CD14-positive monocyte (primary cell): Measurements from ENCODE around the gene CHRNA1. TPM values are rescaled to one million over a fixed set of nuclear protein-coding genes. Genes with fewer than 3 reads are reported as not detected.

Source experiments
- DNase-seq, 3 donors: peaks; one replicate each; pipeline ENCODE4 v3.0.0-alpha.2; 2011 to 2022
- H2AFZ ChIP-seq: 2 replicates; pipeline ENCODE4 v1.6.0; 2012; ENCODE audit warnings: mild to moderate bottlenecking, low read depth, low read length, inconsistent platforms; ENCODE audit not compliant: insufficient read depth, poor library complexity, severe bottlenecking
- H3K27ac ChIP-seq, 2 donors: 1 replicate in 1 of 2; 2 replicates in 1 of 2; pipeline ENCODE4 v1.5.1; 2012 to 2013; ENCODE audit warnings: low read length in 2 of 2, control low read depth in 1 of 2, inconsistent platforms in 1 of 2, low read depth in 1 of 2, mild to moderate bottlenecking in 1 of 2
- H3K27me3 ChIP-seq, 2 donors: one replicate each; pipeline versions ENCODE4 v1.6.0 to v1.6.1; 2011 to 2013; ENCODE audit warnings: low read length in 2 of 2; ENCODE audit not compliant: control insufficient read depth in 2 of 2, insufficient read depth in 2 of 2
- H3K36me3 ChIP-seq, 2 donors: replicated peaks in 1 of 2; 1 replicate in 1 of 2; 2 replicates in 1 of 2; pipeline versions ENCODE4 v1.5.1 to v1.6.1; 2012 to 2013; ENCODE audit warnings: low read length in 2 of 2, control low read depth in 1 of 2, inconsistent platforms in 1 of 2, mild to moderate bottlenecking in 1 of 2; ENCODE audit not compliant: insufficient read depth in 2 of 2, control insufficient read depth in 1 of 2
- H3K4me1 ChIP-seq, 2 donors: 1 replicate in 1 of 2; 2 replicates in 1 of 2; pipeline versions ENCODE4 v1.5.1 to v1.6.1; 2012 to 2013; ENCODE audit warnings: low read length in 2 of 2, control low read depth in 1 of 2, inconsistent platforms in 1 of 2, mild to moderate bottlenecking in 1 of 2, moderate library complexity in 1 of 2; ENCODE audit not compliant: insufficient read depth in 2 of 2, control insufficient read depth in 1 of 2
- H3K4me2 ChIP-seq: replicated peaks from 2 replicates; pipeline ENCODE3; 2012; ENCODE audit warnings: low read length, moderate library complexity, mild to moderate bottlenecking; ENCODE audit not compliant: poor library complexity, severe bottlenecking; ENCODE audit errors: extremely low read depth
- H3K4me3 ChIP-seq, 3 experiments: fragments of 200-600 bp in 1 of 3; sonication (generic) in 1 of 3; replicated peaks in 1 of 3; 1 replicate in 2 of 3; 2 replicates in 1 of 3; pipeline ENCODE4 v1.5.1; 2011 to 2013; ENCODE audit warnings: low read length in 3 of 3, mild to moderate bottlenecking in 3 of 3, control low read depth in 2 of 3, low read depth in 2 of 3, inconsistent platforms in 1 of 3, moderate library complexity in 1 of 3
- H3K79me2 ChIP-seq: 2 replicates; pipeline ENCODE4 v1.6.0; 2012; ENCODE audit warnings: mild to moderate bottlenecking, control low read depth, inconsistent platforms, low read length, moderate library complexity; ENCODE audit not compliant: insufficient read depth
- H3K9ac ChIP-seq: 2 replicates; pipeline ENCODE4 v1.6.0; 2017; ENCODE audit warnings: low read length, mild to moderate bottlenecking; ENCODE audit not compliant: insufficient read depth, poor library complexity, severe bottlenecking
- H3K9me3 ChIP-seq, 2 donors: replicated peaks in 1 of 2; 1 replicate in 1 of 2; 2 replicates in 1 of 2; pipeline versions ENCODE4 v1.5.1 to v1.6.1; 2012 to 2013; ENCODE audit warnings: low read length in 2 of 2, control low read depth in 1 of 2; ENCODE audit not compliant: control insufficient read depth in 1 of 2, insufficient read depth in 1 of 2
- H4K20me1 ChIP-seq: 2 replicates; pipeline ENCODE4 v1.6.0; 2012; ENCODE audit warnings: mild to moderate bottlenecking, low read length, control low read depth, moderate library complexity; ENCODE audit not compliant: insufficient read depth
- H3K27ac Mint-ChIP-seq, 7 donors: one replicate each; pipeline ENCODE4 v1.8.0; 2020; ENCODE audit warnings: mild to moderate bottlenecking in 7 of 7, mixed read lengths in 7 of 7, moderate library complexity in 6 of 7, inconsistent platforms in 2 of 7
- H3K27me3 Mint-ChIP-seq, 3 donors: one replicate each; pipeline ENCODE4 v1.8.0; 2021 to 2022; ENCODE audit warnings: low read depth in 3 of 3, mild to moderate bottlenecking in 3 of 3, mixed read lengths in 3 of 3, moderate library complexity in 3 of 3, inconsistent platforms in 1 of 3
- H3K36me3 Mint-ChIP-seq, 2 donors: one replicate each; pipeline ENCODE4 v1.8.0; 2020; ENCODE audit warnings: mixed read lengths in 2 of 2, inconsistent platforms in 1 of 2, mild to moderate bottlenecking in 1 of 2
- H3K4me1 Mint-ChIP-seq: one replicate; pipeline ENCODE4 v1.8.0; 2020; ENCODE audit warnings: mild to moderate bottlenecking, mixed read lengths
- H3K4me3 Mint-ChIP-seq, 2 donors: one replicate each; pipeline ENCODE4 v1.8.0; 2020; ENCODE audit warnings: mild to moderate bottlenecking in 2 of 2, mixed read lengths in 2 of 2, moderate library complexity in 1 of 2
- H3K9me3 Mint-ChIP-seq, 7 donors: one replicate each; pipeline ENCODE4 v1.8.0; 2020 to 2022; ENCODE audit warnings: mixed read lengths in 7 of 7, mild to moderate bottlenecking in 6 of 7, moderate library complexity in 6 of 7, inconsistent platforms in 2 of 7
- WGBS: methylation state at CpG from one replicate; pipeline ENCODE4 v1.1.5; 2013; ENCODE audit warnings: missing lambda C conversion rate; ENCODE audit not compliant: insufficient coverage; 5-methylcytosine and 5-hydroxymethylcytosine counted together
- intact Hi-C, 2 donors: fragments of 100-400 bp; cut with micrococcal nuclease; formaldehyde crosslinking; loops; one replicate each; pipeline versions ENCODE4 v1.15.0 to v1.15.1; 2023
- polyA plus RNA-seq, 3 donors: library from polyadenylated mRNA; depleted of rRNA in 1 of 3; unstranded in 2 of 3; stranded (reverse) in 1 of 3; fragments of 300-500 nt in 2 of 3; fragments of >200 nt in 1 of 3; fragmentation: Illumina TruSeq in 2 of 3; gene quantifications; 1 replicate in 2 of 3; 2 replicates in 1 of 3; pipeline ENCODE4 v1.2.3, GENCODE V29; 2012 to 2021
- TF ChIP-seq, protein P1 (sequence below): fragments of 200-600 bp; IDR thresholded peaks from one replicate; pipeline ENCODE4 v1.8.0; 2022; ENCODE audit warnings: antibody characterized with exemption, mild to moderate bottlenecking

The CHRNA1 gene
- polyA plus RNA-seq, 3 donors: not detected

DNA sequence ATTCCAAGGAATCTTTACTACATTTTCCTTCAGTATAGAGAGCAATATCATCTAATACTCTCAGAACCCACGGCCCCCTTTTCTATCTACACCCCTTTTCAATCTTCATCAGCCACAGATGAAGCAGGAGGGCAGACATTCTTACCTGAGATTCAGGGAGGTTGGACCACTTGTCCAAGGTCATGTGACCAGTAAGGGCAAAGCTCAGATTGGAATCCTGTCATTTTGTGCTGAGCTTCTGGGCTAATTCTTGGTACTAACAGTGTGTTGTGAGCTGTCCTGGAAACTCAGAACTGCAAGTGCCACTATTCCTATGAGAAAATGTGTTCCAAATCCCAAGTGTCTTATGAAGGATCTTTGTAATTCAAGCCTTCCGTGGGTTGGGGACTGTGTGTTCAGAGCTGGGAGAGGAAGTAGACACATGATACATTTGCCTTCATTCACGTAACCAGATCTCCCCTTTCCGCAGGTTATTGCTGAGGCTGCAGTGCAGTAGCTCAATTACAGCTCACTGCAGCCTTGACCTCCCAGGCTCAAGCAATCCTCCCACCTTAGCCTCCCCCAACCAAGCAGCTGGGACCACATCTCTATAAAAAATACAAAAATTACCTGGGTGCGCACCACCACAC is 3.3 kb downstream of the CHRNA1 start:
- 81% methylated on average over 4 of the region's 5 CpGs for WGBS

DNA sequence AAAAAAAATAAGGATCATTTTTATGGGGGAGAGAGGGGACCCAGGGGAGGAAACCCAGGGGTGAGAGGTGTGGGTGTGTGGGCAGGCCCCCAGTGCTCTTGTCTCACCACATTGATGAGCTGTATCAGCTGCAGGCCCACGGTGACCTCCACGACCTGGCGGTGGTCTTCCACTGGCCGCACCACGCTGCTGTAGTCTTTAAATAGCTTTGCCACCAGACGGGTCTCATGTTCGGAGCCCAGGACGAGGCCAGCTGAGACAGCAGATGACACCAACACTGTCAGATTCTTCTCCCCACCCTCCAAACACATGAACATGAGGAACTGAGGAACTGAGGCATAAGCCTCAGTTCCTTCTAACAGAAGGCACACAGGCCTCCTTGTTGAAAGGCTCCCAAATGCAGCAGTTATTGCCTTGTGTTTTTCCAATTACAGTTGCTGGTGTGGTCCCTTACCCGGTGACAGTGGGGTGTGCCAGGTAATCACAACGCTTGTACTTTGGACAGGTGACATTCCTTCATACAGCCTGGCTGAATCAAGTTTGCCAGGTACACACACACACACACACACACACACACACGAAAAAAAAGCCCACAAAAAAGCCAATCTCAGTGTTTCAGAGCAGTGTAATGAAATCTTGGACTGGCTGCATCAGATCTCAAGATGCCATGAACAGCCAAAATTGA is 4.7 kb downstream of the CHRNA1 start:
- H4K20me1 ChIP-seq: no peaks in the 10 kb centered on the region
- peak overlapping the region in 1 of 2 donors; percentile 6 for H3K4me3 Mint-ChIP-seq
- TF ChIP-seq, protein P1, sequence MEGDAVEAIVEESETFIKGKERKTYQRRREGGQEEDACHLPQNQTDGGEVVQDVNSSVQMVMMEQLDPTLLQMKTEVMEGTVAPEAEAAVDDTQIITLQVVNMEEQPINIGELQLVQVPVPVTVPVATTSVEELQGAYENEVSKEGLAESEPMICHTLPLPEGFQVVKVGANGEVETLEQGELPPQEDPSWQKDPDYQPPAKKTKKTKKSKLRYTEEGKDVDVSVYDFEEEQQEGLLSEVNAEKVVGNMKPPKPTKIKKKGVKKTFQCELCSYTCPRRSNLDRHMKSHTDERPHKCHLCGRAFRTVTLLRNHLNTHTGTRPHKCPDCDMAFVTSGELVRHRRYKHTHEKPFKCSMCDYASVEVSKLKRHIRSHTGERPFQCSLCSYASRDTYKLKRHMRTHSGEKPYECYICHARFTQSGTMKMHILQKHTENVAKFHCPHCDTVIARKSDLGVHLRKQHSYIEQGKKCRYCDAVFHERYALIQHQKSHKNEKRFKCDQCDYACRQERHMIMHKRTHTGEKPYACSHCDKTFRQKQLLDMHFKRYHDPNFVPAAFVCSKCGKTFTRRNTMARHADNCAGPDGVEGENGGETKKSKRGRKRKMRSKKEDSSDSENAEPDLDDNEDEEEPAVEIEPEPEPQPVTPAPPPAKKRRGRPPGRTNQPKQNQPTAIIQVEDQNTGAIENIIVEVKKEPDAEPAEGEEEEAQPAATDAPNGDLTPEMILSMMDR: no peak
- H3K4me3 ChIP-seq: no peak overlapping the region
- H3K36me3 Mint-ChIP-seq: no peaks in the 10 kb centered on the region
- H3K27ac ChIP-seq: no peak overlapping the region
- peaks cover 2 to 13% of the 10 kb centered on the region in 2 donors for H3K27me3 ChIP-seq
- no peak for DNase-seq
- peaks cover 0 to 1% (median 0%) of the 10 kb centered on the region in 7 donors for H3K9me3 Mint-ChIP-seq
- no peak overlapping the region for H3K4me2 ChIP-seq
- H3K79me2 ChIP-seq: no peaks in the 10 kb centered on the region
- no peak overlapping the region for H2AFZ ChIP-seq
- no peak overlapping the region for H3K9ac ChIP-seq
- no peaks in the 10 kb centered on the region for H3K36me3 ChIP-seq
- intact Hi-C loops: no loop called here
- no peaks in the 10 kb centered on the region for H3K9me3 ChIP-seq
- peaks cover 1% of the 10 kb centered on the region for H3K4me1 Mint-ChIP-seq
- WGBS: 82% methylated on average over 10 of the region's 11 CpGs
- no peaks in the 10 kb centered on the region for H3K4me1 ChIP-seq
- H3K27me3 Mint-ChIP-seq: peaks cover 19 to 34% (median 19%) of the 10 kb centered on the region in 3 donors
- H3K27ac Mint-ChIP-seq: no peak overlapping the region

More for the DNA sequence above, 3.3 kb downstream of the CHRNA1 start:
- DNase-seq: no peak
- Histone ChIP-seq H3K9ac (no peak overlapping the region), H4K20me1 (no peaks in the 10 kb centered on the region), H3K36me3 (no peaks in the 10 kb centered on the region), H2AFZ (no peak overlapping the region), H3K9me3 (no peaks in the 10 kb centered on the region), H3K79me2 (no peaks in the 10 kb centered on the region), H3K4me1 (no peaks in the 10 kb centered on the region), H3K4me2 (no peak overlapping the region), H3K27me3 (peaks cover 6 to 18% of the 10 kb centered on the region in 2 donors), H3K4me3 (no peak overlapping the region), H3K27ac (no peak overlapping the region)
- H3K27me3 Mint-ChIP-seq: peaks cover 14 to 43% (median 26%) of the 10 kb centered on the region in 3 donors
- no peaks in the 10 kb centered on the region for H3K36me3 Mint-ChIP-seq
- peaks cover 0 to 1% (median 0%) of the 10 kb centered on the region in 7 donors for H3K9me3 Mint-ChIP-seq
- intact Hi-C loops: no loop called here
- H3K27ac Mint-ChIP-seq: peak overlapping the region in 1 of 7 donors; percentile 72
- peak overlapping the region in 1 of 2 donors; percentile 39 for H3K4me3 Mint-ChIP-seq
- H3K4me1 Mint-ChIP-seq: peaks cover 2% of the 10 kb centered on the region
- TF ChIP-seq, protein P1: no peak
